HG02588 (cell line): ENCODE results near the gene PDE7B.

Experiments
- ATAC-seq: cut with Tn5 transposase; IDR thresholded peaks from one replicate; pipeline ENCODE4 v1.9.1; 2021; ENCODE audit warnings: mild to moderate bottlenecking, moderate library complexity; ENCODE audit not compliant: unreplicated experiment

Gene PDE7B

DNA sequence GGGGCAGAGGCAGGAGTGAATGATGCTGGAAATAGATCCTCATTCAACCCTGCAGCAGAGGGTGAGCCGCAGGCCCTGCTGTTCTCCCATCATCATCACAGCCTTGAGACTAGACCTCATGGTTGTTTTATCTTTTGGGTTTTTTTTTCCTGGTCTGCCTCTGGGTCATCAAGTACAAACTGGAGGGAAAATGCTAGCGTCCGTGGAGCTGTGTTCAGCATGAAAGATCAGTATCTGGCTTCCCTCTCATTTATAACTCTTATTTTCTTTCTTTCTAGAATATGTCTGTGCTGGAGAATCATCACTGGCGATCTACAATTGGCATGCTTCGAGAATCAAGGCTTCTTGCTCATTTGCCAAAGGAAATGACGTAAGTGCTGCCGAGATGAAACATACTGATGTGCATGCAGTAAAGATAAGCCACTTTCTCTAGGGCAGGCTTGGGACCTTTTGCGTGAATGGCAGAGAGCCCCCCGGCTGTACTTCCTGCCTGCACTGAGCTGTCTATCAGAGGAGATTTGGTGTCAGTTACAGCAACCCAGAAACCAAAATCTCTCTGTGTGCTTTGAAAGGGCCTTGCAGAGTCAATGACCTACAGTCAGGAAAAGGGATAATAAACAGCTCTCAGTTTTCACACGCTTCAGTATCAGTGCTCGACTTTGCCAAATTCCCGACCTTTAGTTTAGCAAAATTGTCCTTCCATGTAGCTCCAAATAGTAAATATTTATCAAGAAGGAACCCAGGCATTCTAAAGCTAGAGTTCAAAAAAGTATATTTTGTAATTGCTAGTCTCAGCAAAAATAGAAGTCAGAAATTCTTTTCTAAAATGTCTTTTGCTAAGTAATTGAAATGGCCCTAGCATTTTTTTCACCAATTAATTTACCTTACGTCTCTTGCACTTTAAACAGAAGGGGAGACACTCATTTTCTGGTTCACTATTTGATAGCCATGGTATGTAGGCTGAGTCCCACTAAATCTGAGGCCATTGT is 322.3 kb downstream of the PDE7B start:
- ATAC-seq: no peak

DNA sequence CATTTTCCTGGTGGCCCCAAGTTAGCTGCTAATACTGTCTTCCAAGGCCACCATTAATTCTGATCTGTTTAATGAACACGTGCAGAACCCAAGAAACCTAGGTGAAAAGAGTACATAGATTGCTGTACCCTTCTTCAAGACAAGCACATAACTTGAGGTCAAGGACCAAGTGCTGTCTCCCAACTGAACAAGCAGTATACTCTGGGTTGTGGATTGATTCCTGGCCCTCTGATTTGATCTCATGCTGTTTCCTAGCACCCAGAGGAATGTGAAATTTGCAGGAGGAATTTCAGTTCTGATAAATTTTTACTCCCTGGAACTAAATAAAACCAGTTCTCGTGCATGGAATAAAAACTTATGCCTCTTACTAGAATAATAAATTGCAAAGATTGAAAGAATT is 323.0 kb downstream of the PDE7B start:
- ATAC-seq: no peak

DNA sequence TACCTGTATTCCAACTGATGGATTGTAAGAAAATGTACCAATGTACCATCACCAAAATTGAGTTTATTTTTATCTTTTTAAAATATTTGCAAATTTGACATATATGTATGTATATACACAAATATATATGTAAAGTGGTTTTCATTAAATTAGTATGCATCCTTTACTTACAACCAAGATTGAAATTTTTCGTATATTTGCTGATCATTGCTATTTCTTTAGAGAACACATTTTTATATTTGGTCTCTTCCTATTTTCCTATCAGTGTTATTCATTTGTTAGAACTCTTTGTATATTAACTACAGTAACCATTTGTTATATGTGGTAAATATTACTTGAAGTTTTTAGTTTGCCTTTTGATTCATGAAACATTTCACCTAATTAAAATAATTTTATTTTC is 324.4 kb downstream of the PDE7B start:
- ATAC-seq: no peak

DNA sequence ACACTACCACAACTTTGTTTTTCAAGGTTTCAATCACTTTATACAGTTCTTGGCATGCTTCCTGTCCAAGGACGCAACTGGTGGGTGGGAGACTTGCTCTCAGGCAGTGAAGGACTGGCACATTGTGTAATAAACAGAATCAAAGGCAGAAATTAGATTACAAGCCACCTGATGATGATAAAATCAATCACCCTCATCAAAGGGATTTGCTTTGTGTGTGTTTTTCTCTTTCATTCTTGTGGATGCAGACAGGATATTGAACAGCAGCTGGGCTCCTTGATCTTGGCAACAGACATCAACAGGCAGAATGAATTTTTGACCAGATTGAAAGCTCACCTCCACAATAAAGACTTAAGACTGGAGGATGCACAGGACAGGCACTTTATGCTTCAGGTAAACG is 327.2 kb downstream of the PDE7B start:
- no peak for ATAC-seq

DNA sequence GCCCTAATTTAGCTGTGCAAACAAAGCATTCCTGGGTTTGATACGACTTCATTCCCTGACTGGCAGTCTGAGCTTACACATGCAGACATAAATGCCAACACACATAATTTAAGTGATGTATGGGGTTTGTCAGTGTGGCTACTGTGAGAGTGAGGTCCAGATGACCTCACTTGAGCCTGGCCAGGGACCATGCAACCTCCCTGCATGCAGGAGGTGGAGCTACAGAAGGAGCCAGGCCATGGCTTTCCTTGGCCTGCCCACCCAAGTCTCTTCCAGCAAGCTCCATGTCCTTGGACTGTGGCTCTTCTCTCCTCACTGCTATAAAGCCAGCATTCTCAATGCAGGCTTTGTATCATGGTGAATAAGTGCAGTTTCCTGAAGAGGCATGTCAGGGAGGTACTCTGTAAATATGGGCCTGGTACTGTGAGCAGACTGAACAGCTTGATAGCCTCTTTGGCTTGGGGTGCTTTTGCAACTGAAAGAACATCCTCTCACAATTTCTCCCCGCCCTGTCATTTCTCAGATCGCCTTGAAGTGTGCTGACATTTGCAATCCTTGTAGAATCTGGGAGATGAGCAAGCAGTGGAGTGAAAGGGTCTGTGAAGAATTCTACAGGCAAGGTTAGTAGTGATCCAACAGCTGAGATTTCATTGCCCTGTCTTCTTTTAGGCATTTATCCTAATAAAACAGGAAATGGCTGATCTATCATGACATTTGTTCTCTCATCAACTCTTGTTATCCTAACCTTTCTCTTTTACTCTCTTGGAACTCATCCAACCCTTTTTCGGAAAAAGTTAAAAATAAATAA is 329.4 kb downstream of the PDE7B start:
- ATAC-seq: no peak

DNA sequence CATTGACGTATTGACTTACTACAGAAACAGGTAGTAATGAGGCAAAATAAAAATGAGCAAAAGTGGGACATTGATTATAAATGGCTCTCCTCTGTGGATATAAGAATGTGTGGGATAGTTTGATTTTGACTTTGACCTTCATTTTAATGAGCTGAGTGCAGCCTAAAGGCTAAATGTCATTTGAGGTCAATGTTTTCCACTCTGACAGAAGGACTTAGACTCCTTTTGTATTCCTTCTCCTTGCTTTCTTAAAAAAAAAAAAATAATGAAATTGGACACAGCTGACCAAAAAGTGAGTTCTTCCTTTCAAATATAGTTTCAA is 330.0 kb downstream of the PDE7B start:
- no peak for ATAC-seq

DNA sequence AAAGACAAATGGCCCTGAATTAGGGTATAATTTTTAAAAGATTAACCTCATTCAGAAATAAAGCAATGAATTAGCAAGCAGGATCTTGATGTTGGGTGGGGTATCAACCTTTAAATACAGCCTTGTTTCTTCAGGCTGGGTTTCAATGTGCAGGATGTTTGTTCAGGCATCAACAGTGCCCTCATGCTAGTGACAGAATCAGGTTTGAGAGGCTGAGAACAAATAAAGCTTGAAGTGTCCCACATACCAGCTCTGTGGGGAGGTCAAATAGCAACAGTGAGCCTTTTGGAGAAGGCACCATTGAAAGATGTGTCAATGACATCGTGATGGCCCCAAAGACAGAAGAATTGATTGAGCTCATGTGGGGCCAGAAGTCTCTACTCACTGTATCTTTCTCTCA is 330.4 kb downstream of the PDE7B start:
- no peak for ATAC-seq

DNA sequence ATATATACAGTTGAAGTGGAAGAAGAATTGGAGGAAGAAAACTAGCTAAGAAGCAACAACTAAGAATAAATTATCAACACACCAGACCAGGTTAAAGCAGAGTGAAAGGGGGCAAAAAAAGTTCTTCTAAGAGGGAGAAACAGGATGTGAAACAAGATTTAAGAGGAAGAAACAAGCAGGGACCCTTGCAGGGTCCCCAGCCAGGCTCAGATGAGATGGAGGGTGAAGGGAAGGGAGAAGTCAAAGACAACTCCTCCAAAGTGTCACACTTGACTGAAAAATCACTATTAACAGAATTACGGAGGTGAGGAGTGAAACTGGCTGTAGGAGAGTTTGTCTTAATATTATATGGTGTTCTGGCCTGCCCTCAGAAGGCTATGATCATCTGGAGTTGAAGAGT is 333.2 kb downstream of the PDE7B start:
- ATAC-seq: no peak

DNA sequence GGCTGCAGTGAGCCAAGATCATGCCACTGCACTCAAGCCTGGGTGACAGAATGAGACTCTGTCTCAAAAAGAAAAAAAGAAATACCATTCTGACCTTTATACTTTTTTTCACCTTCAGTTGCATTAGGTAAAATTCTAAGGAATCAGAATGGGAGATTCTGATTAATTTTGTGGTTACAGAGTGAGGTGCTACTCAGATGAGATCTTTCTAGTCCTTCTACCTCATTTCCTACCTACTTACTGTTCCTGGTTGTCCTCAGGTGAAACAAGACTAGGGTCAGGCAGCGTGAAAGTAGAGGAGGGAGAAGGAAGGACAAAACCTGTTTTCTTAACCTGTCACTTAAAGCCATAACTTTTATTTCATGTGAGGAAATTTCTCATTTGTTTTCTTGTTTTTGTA is 334.9 kb downstream of the PDE7B start:
- no peak for ATAC-seq

DNA sequence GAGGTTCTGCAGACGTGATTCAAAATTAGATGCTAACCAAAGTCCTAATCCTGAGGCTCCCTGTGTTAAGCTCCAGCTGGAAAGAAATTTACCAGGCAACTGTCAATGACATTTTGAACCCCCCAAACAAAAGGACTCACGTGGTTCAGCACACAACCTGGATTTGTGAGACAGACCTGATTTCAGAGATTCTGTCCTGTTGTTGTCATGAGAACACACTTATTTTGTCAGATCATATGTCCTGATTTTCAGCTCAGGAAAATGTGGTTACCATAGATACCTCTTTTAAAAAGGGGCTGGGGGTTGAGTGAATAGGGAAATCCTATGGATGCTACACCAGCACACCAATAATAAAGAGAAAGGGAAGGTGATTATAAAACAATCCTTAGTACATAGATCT is 337.0 kb downstream of the PDE7B start:
- ATAC-seq: no peak

DNA sequence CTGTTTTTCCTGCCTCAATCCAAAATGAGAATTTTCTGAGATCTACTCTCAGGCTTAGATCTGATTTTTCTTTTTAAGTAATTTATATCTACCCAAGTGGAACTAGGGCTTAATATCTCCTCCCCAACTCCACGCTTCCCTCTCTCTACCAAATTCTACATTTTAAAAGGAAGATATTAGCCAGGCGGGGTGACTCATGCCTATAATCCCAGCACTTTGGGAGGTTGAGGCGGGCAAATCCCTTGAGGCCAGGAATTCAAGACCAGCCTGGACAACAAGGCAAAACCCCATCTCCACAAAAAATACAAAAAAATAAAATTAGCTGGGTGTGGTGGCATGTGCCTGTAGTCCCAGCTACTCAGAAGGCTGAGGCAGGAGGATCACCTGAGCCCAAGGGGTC is 337.6 kb downstream of the PDE7B start:
- ATAC-seq: no peak

DNA sequence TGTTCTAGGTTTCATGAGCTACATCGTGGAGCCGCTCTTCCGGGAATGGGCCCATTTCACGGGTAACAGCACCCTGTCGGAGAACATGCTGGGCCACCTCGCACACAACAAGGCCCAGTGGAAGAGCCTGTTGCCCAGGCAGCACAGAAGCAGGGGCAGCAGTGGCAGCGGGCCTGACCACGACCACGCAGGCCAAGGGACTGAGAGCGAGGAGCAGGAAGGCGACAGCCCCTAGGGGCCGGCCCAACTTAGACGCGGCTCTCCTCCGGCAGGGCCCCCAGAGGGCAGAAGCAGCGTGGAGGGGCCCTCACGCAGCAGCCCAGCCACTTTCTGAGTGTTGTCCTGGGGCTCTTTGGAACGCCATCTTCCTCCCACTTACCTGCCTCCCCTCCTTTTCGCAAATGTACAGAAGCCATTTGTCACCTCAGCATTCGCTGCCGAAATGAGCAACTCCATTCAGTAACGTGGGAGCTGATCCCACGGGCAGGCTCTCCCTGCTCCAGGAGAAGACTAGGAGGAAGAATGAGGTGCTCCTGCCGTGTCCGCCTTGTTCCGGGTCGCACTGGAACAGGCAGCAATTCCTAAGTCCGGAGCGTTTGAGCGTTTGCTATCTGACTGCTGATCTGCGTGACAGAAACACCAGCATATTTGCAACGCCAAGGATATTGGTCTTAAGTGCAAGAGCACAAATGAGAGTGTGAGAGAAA is 340.3 kb downstream of the PDE7B start:
- no peak for ATAC-seq

DNA sequence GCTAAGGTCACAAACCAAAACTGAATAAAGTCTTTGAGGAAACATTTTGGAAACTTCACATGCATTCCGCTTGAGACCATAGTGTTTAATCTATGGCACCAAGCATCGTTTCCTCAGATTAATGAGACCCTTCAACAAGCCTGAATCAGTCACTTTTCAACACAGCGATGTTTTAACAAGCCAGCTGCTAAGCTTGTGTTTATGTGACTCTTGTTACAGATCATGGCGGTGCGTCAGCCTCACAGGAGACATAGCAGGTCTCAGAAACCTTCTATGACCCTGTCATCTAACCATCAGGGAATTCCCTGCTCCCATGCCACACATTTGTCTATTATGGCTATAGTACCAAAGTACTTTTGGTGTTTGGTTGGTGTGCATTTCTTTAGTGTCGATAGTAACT is 341.4 kb downstream of the PDE7B start:
- no peak for ATAC-seq

DNA sequence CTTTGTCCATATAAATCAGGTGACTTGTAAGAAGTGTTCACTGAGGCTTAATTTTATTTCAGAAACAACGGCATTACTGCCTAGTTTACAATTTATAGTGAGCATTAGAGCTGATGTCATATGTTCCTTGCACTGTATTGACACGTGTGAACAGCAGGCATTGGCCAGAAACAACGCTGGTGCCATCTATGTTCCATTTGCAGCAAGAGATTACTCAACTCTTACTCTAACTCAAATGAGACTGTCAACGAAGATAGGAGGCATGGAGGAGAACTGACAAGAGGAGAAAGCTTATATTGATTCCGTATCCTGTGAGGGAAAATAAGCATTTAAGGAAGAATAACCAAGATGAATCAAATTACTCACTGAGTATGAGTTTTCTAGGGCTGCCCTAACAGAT is 350.2 kb downstream of the PDE7B start:
- ATAC-seq: no peak

DNA sequence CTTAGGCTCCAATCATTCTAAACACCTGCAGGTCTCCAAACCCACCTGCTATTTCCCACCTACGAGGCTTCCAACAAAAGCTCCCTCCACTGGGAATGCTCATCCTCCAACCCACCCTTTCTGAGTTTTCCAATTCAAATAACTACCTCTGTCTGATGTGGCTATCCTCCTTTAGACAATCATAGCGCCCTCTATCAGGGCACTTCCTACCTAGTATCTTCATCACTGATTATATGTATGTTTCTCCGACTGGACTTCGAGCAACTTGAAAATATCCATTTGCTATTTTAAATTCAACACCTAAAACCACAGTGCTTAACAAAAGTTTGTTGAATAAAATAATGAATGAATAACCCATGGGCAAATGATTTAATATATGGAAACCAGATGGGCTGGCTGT is 357.3 kb downstream of the PDE7B start:
- no peak for ATAC-seq

DNA sequence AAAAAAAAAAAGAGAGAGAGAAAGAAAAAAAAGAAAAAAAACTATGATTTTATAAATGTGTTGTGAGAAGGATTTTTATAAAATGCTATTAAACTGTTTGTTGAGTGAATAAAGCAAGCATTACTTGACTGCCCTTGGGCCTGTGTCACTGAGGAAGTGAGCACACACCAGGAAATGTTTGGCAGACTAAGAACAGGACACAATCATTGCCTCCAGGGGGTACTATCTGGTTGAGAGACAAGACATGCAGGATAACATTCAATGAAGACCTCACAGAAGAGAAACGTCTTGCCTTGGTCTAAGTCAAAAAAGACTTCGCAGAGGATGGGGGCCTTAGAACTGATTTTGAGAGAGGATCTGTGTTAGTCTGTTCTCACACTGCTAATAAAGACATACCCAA is 358.0 kb downstream of the PDE7B start:
- ATAC-seq: no peak

DNA sequence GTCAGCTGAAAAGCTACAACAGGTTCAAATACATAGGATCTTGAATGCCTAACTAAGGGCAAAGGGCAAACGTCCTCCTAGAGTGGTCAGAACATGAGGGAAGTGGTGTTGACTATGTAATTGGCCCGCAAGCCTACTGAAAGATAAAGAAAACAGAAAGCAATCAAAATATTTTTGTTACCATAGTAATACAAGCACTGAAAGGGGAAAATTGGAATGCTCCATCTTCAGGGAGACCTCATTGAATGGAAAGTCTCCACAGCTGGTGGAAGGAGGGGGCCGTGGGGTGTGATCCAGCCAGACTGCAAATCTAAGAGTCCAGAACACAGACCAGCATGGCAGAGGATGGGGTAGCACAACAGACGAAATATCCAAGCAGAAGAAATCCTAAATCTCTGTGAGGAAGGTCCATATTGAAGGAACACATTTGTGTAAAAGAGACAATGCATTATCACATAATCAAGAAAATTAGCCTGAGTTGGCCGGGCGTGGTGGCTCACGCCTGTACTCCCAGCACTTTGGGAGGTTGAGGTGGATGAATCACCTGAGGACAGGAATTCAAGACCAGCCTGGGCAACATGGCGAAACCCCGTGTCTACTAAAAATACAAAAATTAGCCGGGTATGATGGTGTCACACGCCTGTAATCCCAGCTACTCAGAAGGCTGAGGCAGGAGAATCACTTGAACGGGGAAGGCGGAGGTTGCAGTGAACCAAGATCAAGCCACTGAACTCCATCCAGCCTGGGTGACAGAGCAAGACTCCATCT is 359.1 kb downstream of the PDE7B start:
- ATAC-seq: no peak

DNA sequence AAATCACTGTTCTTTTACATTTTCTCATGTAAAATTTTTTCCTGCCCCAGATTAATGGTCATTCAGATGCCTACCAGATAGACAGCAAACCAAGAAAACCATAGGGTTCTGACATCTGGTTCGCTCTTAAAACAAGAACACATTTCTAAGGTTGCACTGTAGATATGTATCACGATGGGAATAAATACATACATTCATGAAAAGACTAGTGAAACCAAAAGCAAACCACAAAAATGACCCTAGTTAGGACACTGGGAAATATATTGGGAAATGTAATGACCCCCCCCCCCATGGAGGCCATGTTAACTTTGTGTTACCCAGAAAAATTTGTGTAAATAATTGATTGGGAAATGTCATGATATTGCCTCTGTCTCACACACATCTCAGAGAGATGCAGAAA is 361.1 kb downstream of the PDE7B start:
- no peak for ATAC-seq

DNA sequence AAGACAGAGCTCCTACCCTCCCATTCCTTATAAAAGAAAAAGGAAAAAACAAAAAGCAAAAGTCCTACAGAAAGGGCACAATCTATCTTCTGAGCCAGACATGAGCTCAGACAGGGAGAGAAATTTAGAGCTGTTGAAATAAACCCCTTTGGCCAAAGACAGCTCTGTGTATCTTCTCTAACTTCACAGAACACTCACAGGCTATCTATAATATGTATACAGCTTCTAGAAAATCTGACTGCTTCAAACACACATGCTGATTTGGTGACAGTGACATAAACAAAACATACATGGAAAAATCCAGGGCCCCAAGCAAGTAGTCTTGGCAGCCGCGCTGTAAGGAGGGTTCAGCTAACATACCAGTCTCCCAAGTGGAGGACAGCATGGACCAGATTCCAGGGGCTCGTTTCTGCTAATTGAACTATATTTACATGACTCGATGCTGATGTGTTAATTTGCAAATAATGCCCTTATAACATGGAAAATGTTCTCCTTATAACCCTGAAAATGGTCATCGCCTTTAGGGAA is 361.6 kb downstream of the PDE7B start:
- ATAC-seq: no peak

DNA sequence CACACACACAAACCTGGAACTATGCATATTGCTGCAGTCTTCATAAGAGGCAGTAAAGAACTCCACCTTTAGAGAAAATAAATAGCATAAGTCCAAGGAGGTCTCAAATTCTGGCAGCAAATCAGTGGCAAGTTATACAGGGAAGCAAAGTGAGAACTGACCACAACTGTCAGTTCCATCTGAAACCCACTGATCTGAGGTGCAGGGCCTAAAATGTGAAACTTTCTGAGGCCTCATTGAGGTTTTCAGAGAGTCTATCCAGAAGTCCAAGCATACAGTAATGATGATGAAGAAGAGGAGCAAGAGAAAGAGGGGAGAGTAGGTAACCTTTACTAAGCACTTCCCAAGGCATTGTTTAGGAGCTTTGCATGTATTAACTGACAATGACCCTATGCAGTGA is 362.4 kb downstream of the PDE7B start:
- no peak for ATAC-seq
